Breast epithelium (tissue), 4 donors: ENCODE results near the gene KCNC1. TPM values are rescaled to one million over a fixed set of nuclear protein-coding genes. Genes with fewer than 3 reads are reported as not detected.

Source experiments
- DNase-seq, 2 donors: peaks; one replicate each; pipeline ENCODE4 v3.0.0-alpha.2; 2019; ENCODE audit warnings: low spot score in 2 of 2
- H3K27ac ChIP-seq, 2 donors: fragments of 200-600 bp; sonication (generic) in 1 of 2; one replicate each; pipeline ENCODE4 v1.5.1; 2016 to 2019; ENCODE audit warnings: mild to moderate bottlenecking in 1 of 2
- H3K27me3 ChIP-seq, 2 donors: fragments of 200-600 bp; sonication (generic) in 1 of 2; one replicate each; pipeline versions ENCODE4 v1.5.1 to v1.6.0; 2017 to 2019; ENCODE audit warnings: control low read depth in 1 of 2, mild to moderate bottlenecking in 1 of 2
- H3K36me3 ChIP-seq: fragments of 200-600 bp; one replicate; pipeline ENCODE4 v1.5.1; 2019
- H3K4me1 ChIP-seq, 2 donors: fragments of 200-600 bp; sonication (generic); one replicate each; pipeline ENCODE4 v1.5.1; 2016 to 2019; ENCODE audit warnings: control low read depth in 1 of 2
- H3K4me3 ChIP-seq, 3 donors: fragments of 200-600 bp; sonication (generic); 1 replicate in 2 of 3; 2 replicates in 1 of 3; pipeline ENCODE4 v1.5.1; 2016 to 2019; ENCODE audit warnings: mild to moderate bottlenecking in 3 of 3, moderate library complexity in 2 of 3
- H3K9me3 ChIP-seq, 2 donors: fragments of 200-600 bp; sonication (generic) in 1 of 2; one replicate each; pipeline ENCODE4 v1.5.1; 2016 to 2019; ENCODE audit warnings: control low read depth in 1 of 2
- CTCF ChIP-seq, 3 donors: fragments of 450-650 bp; IDR thresholded peaks; one replicate each; pipeline ENCODE4 v1.5.1; 2016 to 2017; ENCODE audit warnings: antibody characterized with exemption in 3 of 3, mild to moderate bottlenecking in 3 of 3, moderate library complexity in 3 of 3
- POLR2A ChIP-seq: fragments of 450-650 bp; IDR thresholded peaks from one replicate; pipeline ENCODE4 v1.6.1; 2016; ENCODE audit warnings: antibody characterized with exemption, mild to moderate bottlenecking, moderate library complexity
- POLR2AphosphoS5 ChIP-seq, 3 donors: sonication (generic); formaldehyde crosslinking; IDR thresholded peaks; one replicate each; pipeline ENCODE4 v1.6.1; 2017; ENCODE audit warnings: antibody characterized with exemption in 3 of 3
- intact Hi-C: fragments of 100-400 bp; cut with DNase I; formaldehyde crosslinking; loops from one replicate; pipeline ENCODE4 v1.15.1; 2023; ENCODE audit warnings: low total_unique reads
- total RNA-seq, 3 donors: library from RNA; depleted of rRNA; stranded (reverse); fragments of >200 nt; gene quantifications; one replicate each; pipeline ENCODE4 v1.1.0, GENCODE V29; 2016

Gene KCNC1
- total RNA-seq, 3 donors from 2014 or later: 0.15 TPM; not detected in 2

- H3K4me1 ChIP-seq: no peaks in the 10 kb centered on the region
- no peaks in the 10 kb centered on the region for H3K9me3 ChIP-seq
- no peak overlapping the region for H3K4me3 ChIP-seq
- no peaks in the 10 kb centered on the region for H3K36me3 ChIP-seq
- H3K27ac ChIP-seq: no peak overlapping the region
- intact Hi-C loops: no loop called here
- TF ChIP-seq CTCF (IDR thresholded peaks at IDR 0.05): no peak
- TF ChIP-seq POLR2AphosphoS5 (IDR thresholded peaks at IDR 0.05): no peak
- no peak for TF ChIP-seq POLR2A
- H3K27me3 ChIP-seq: no peaks in the 10 kb centered on the region
- DNase-seq: no peak
Observed at GRCh38 chr11:17798253-17798652, 63.7 kb downstream of the KCNC1 start.

- Histone ChIP-seq H3K4me3 (no peak overlapping the region), H3K27me3 (no peaks in the 10 kb centered on the region), H3K36me3 (no peaks in the 10 kb centered on the region), H3K9me3 (no peaks in the 10 kb centered on the region), H3K4me1 (no peaks in the 10 kb centered on the region), H3K27ac (no peak overlapping the region)
- intact Hi-C loops: no loop called here
- no peak for DNase-seq
- TF ChIP-seq POLR2A: no peak
- TF ChIP-seq POLR2AphosphoS5 (IDR thresholded peaks at IDR 0.05): no peak
- no peak for TF ChIP-seq CTCF (IDR thresholded peaks at IDR 0.05)
Observed at GRCh38 chr11:17798716-17799115, 64.1 kb downstream of the KCNC1 start.

GRCh38 chr11:17799147-17799546, 64.6 kb downstream of the KCNC1 start:
- Histone ChIP-seq H3K36me3 (no peaks in the 10 kb centered on the region), H3K4me1 (no peaks in the 10 kb centered on the region), H3K27me3 (no peaks in the 10 kb centered on the region), H3K4me3 (no peak overlapping the region), H3K27ac (no peak overlapping the region), H3K9me3 (no peaks in the 10 kb centered on the region)
- intact Hi-C loops: no loop called here
- DNase-seq: no peak
- TF ChIP-seq CTCF (IDR thresholded peaks at IDR 0.05) (no peak), POLR2A (no peak), POLR2AphosphoS5 (IDR thresholded peaks at IDR 0.05) (no peak)

- H3K36me3 ChIP-seq: no peaks in the 10 kb centered on the region
- intact Hi-C loops: no loop called here
- no peaks in the 10 kb centered on the region for H3K4me1 ChIP-seq
- H3K27ac ChIP-seq: no peak overlapping the region
- no peaks in the 10 kb centered on the region for H3K9me3 ChIP-seq
- no peaks in the 10 kb centered on the region for H3K27me3 ChIP-seq
- no peak for TF ChIP-seq POLR2AphosphoS5 (IDR thresholded peaks at IDR 0.05)
- no peak for TF ChIP-seq POLR2A
- no peak for TF ChIP-seq CTCF (IDR thresholded peaks at IDR 0.05)
- H3K4me3 ChIP-seq: no peak overlapping the region
- DNase-seq: no peak
Observed at GRCh38 chr11:17801166-17801565, 66.6 kb downstream of the KCNC1 start.

- no peaks in the 10 kb centered on the region for H3K9me3 ChIP-seq
- no peak for TF ChIP-seq POLR2AphosphoS5 (IDR thresholded peaks at IDR 0.05)
- no peak for TF ChIP-seq POLR2A
- TF ChIP-seq CTCF (IDR thresholded peaks at IDR 0.05): no peak
- no peak overlapping the region for H3K4me3 ChIP-seq
- H3K4me1 ChIP-seq: no peaks in the 10 kb centered on the region
- no peak for DNase-seq
- intact Hi-C loops: no loop called here
- H3K36me3 ChIP-seq: no peaks in the 10 kb centered on the region
- no peaks in the 10 kb centered on the region for H3K27me3 ChIP-seq
- H3K27ac ChIP-seq: no peak overlapping the region
Observed at GRCh38 chr11:17802491-17802890, 67.9 kb downstream of the KCNC1 start.
